ENCODE measurements around the gene ADGRL2.

ADGRL2 gene

DNA sequence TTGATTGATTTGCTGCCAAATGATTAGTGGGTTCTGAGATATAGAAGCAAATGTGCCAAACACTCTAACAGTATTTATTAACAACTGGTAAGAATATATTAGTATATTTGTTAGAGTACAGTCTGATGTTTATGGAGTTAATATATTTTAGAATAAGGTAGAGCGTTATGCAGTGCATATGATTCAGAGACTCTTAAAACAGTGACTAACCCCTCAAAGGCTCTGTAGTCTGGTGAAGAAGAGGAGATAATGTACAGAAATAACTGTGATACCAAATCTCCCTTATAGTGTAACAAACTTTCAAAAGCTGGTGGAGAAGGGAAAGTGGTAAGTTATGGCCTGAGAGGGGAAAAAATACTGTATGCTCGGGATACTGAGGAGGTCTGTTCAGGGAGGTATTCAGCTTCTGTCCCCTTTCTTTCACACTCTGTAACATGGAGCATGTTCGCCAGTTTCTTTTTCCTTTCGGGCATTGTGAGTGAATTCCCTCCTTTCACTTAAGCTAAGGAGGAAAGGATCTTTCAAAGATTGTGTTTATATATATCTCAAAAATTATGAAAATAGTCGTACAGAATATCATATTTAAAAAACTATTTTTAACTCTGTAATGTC is 121.2 kb downstream of the ADGRL2 start:
- Histone ChIP-seq H3K4me3 (ENCODE audit: insufficient read depth, low read depth, low read length, poor library complexity, severe bottlenecking) (no peak overlapping the region), H3K9me3 (ENCODE audit: control insufficient read depth, low read length) (no peaks in the 10 kb centered on the region), H3K4me1 (ENCODE audit: control insufficient read depth, insufficient read depth, low read length, poor library complexity, severe bottlenecking) (no peaks in the 10 kb centered on the region), H3K36me3 (ENCODE audit: control insufficient read depth, insufficient read depth, low read length) (no peaks in the 10 kb centered on the region), H3K27me3 (replicated peaks; ENCODE audit: control insufficient read depth, insufficient read depth, low read length, poor library complexity, severe bottlenecking) (no peaks in the 10 kb centered on the region), H3K27ac (ENCODE audit: insufficient read depth, low read length, poor library complexity, severe bottlenecking) (no peak overlapping the region)
- DNase-seq = no peak

DNA sequence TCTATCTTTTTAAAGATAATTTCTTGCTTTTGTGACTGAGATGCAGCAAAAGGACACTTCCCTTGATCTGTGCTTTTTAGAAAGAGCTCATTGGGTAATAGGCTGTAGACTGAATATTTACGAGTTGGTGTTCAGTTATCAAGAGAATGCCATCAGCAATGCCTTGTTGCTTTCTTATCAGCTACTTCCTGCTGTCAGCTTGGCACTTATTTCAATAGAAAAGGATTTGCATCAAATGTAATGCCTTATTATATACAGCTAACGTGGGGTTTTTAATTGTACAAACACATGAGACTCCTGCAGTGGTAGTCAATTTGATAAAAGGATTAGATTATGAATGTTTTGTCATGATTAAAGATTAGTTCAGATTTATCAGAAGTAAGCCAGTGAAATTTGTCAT is 122.2 kb downstream of the ADGRL2 start:
- H3K27ac ChIP-seq (ENCODE audit: insufficient read depth, low read length, poor library complexity, severe bottlenecking) = no peak overlapping the region
- no peaks in the 10 kb centered on the region for H3K4me1 ChIP-seq (ENCODE audit: control insufficient read depth, insufficient read depth, low read length, poor library complexity, severe bottlenecking)
- no peaks in the 10 kb centered on the region for H3K9me3 ChIP-seq (ENCODE audit: control insufficient read depth, low read length)
- no peak overlapping the region for H3K4me3 ChIP-seq (ENCODE audit: insufficient read depth, low read depth, low read length, poor library complexity, severe bottlenecking)
- H3K27me3 ChIP-seq (replicated peaks; ENCODE audit: control insufficient read depth, insufficient read depth, low read length, poor library complexity, severe bottlenecking) = no peaks in the 10 kb centered on the region
- no peaks in the 10 kb centered on the region for H3K36me3 ChIP-seq (ENCODE audit: control insufficient read depth, insufficient read depth, low read length)
- no peak for DNase-seq

DNA sequence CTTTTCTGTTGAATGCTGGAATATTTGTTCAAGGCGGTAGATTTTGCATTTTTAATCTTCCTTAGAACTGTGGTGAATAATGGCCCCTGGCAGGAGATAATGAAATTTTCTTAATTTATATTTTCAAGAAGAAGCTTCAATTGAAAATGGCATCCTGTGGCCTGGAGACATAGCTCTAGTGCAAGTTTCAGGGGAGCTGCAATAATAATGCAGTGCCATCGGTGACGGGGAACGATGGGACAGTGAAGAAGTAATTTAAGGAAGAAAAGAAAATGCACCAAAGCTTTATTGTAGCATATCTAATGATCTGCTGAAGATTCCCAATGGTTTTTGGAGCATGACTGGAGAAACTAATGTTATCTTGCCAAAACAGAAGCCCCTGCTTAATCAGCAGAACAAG is 128.4 kb downstream of the ADGRL2 start:
- no peaks in the 10 kb centered on the region for H3K4me1 ChIP-seq (ENCODE audit: control insufficient read depth, insufficient read depth, low read length, poor library complexity, severe bottlenecking)
- no peak for DNase-seq
- H3K27ac ChIP-seq (ENCODE audit: insufficient read depth, low read length, poor library complexity, severe bottlenecking) = no peak overlapping the region
- no peaks in the 10 kb centered on the region for H3K9me3 ChIP-seq (ENCODE audit: control insufficient read depth, low read length)
- no peak overlapping the region for H3K4me3 ChIP-seq (ENCODE audit: insufficient read depth, low read depth, low read length, poor library complexity, severe bottlenecking)
- H3K36me3 ChIP-seq (ENCODE audit: control insufficient read depth, insufficient read depth, low read length) = no peaks in the 10 kb centered on the region
- H3K27me3 ChIP-seq (replicated peaks; ENCODE audit: control insufficient read depth, insufficient read depth, low read length, poor library complexity, severe bottlenecking) = no peaks in the 10 kb centered on the region

DNA sequence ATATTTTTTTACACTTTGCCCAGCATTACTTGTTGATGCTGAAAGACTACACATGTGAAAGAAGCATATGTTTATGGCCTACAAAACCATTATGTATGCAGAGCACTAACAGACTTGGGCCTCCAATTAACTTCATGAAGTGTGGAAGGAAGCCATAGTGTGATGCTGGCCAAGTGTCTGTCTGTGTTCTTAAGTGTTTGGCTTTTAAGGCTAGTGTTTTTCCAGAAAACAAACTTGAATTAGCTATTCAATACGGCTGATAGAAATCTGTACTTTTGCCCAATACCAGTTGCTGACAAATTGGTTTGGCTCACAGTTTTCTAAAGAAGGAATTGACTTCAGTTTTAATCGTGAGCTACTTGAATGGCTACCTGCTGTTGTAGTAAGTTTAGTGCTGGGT is 136.1 kb downstream of the ADGRL2 start:
- no peak for DNase-seq
- Histone ChIP-seq H3K27me3 (replicated peaks; ENCODE audit: control insufficient read depth, insufficient read depth, low read length, poor library complexity, severe bottlenecking) (no peaks in the 10 kb centered on the region), H3K4me1 (ENCODE audit: control insufficient read depth, insufficient read depth, low read length, poor library complexity, severe bottlenecking) (no peaks in the 10 kb centered on the region), H3K36me3 (ENCODE audit: control insufficient read depth, insufficient read depth, low read length) (no peaks in the 10 kb centered on the region), H3K27ac (ENCODE audit: insufficient read depth, low read length, poor library complexity, severe bottlenecking) (no peak overlapping the region), H3K9me3 (ENCODE audit: control insufficient read depth, low read length) (no peaks in the 10 kb centered on the region), H3K4me3 (ENCODE audit: insufficient read depth, low read depth, low read length, poor library complexity, severe bottlenecking) (no peak overlapping the region)

DNA sequence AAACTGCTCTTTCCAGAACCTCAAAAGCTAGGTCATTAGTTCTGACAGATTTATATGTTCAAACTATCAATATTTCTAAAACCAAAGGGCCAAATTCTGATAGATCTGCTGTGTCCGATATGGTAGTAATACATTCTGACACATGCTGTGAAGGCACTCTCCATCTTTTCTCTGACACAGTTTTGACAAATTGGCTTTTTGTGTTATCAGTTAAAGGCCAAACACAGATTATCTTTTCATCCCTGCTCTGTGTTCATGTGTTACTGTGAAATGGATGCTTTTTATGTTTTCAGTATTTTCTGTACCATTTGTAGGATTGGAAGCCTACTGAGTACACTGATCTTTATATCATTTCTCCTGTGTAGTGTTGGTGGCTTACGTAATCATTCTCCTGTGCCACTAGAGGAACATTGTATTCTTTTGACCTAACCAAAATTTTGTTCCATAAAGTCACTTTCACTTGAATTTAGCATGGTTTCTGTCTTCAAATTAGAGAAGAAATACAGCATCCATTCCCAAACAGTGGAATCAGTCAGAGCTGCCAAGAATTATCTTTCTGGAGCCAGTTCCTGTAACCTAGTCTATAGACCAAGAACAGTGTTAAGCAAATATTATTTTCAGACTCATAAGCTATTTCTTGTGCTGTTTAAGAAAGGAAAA is 137.2 kb downstream of the ADGRL2 start:
- H3K4me3 ChIP-seq (ENCODE audit: insufficient read depth, low read depth, low read length, poor library complexity, severe bottlenecking) = no peak overlapping the region
- H3K27ac ChIP-seq (ENCODE audit: insufficient read depth, low read length, poor library complexity, severe bottlenecking) = no peak overlapping the region
- H3K27me3 ChIP-seq (replicated peaks; ENCODE audit: control insufficient read depth, insufficient read depth, low read length, poor library complexity, severe bottlenecking) = no peaks in the 10 kb centered on the region
- H3K4me1 ChIP-seq (ENCODE audit: control insufficient read depth, insufficient read depth, low read length, poor library complexity, severe bottlenecking) = no peaks in the 10 kb centered on the region
- no peak for DNase-seq
- H3K36me3 ChIP-seq (ENCODE audit: control insufficient read depth, insufficient read depth, low read length) = no peaks in the 10 kb centered on the region
- H3K9me3 ChIP-seq (ENCODE audit: control insufficient read depth, low read length) = no peaks in the 10 kb centered on the region

DNA sequence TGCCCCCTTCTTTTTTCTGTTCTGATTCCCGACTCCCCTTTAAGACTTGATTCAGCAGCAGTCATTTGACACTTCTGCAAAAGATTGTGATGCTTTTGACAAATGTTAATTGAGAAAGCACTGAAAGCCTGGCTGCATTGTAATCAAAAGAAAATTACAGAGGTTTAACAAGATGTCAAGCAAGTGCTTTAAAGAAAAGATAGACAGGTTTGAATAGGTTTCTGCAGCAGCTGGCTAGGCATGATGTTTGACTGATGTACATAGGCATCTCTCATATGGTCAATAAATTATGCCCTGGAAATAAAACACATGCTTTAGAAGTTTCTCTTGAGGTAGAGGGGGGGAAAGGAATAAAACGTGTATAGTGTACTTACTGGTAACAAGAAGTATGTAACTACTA is 147.8 kb downstream of the ADGRL2 start:
- Histone ChIP-seq H3K27me3 (replicated peaks; ENCODE audit: control insufficient read depth, insufficient read depth, low read length, poor library complexity, severe bottlenecking) (no peaks in the 10 kb centered on the region), H3K9me3 (ENCODE audit: control insufficient read depth, low read length) (no peaks in the 10 kb centered on the region), H3K4me1 (ENCODE audit: control insufficient read depth, insufficient read depth, low read length, poor library complexity, severe bottlenecking) (no peaks in the 10 kb centered on the region), H3K27ac (ENCODE audit: insufficient read depth, low read length, poor library complexity, severe bottlenecking) (no peak overlapping the region), H3K4me3 (ENCODE audit: insufficient read depth, low read depth, low read length, poor library complexity, severe bottlenecking) (no peak overlapping the region), H3K36me3 (ENCODE audit: control insufficient read depth, insufficient read depth, low read length) (no peaks in the 10 kb centered on the region)
- no peak for DNase-seq

DNA sequence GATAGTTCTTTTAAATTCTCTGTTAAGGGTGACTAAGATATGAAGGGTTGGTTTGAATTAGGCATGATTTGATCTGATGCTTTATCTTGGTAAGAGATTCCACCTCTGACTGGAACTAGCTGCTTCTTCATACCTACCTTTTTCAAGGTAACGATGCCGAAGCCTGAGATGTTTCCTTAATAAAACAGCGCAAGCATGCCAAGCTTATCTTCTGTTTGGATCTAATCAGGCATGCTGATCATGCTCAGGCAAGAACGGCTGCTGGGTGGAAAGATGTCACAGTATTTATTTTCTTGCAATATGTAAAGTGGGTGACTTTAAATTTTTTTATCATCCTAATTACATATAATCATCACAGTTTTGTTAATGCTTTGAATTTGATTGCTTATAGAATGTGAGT is 148.7 kb downstream of the ADGRL2 start:
- DNase-seq = no peak
- Histone ChIP-seq H3K9me3 (ENCODE audit: control insufficient read depth, low read length) (no peaks in the 10 kb centered on the region), H3K27me3 (replicated peaks; ENCODE audit: control insufficient read depth, insufficient read depth, low read length, poor library complexity, severe bottlenecking) (no peaks in the 10 kb centered on the region), H3K4me3 (ENCODE audit: insufficient read depth, low read depth, low read length, poor library complexity, severe bottlenecking) (no peak overlapping the region), H3K27ac (ENCODE audit: insufficient read depth, low read length, poor library complexity, severe bottlenecking) (no peak overlapping the region), H3K36me3 (ENCODE audit: control insufficient read depth, insufficient read depth, low read length) (no peaks in the 10 kb centered on the region), H3K4me1 (ENCODE audit: control insufficient read depth, insufficient read depth, low read length, poor library complexity, severe bottlenecking) (no peaks in the 10 kb centered on the region)

DNA sequence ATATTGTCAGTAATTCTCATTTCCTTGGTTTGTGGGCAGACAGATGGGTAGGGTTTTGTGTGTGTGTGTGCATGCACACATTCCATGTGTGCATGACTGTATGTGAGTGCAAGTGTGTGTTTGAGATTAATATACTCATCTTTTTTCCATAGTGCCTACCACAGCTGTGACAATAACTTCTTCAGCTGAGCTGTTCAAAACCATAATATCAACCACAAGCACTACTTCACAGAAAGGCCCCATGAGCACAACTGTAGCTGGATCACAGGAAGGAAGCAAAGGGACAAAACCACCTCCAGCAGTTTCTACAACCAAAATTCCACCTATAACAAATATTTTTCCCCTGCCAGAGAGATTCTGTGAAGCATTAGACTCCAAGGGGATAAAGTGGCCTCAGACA is 149.3 kb downstream of the ADGRL2 start:
- no peaks in the 10 kb centered on the region for H3K36me3 ChIP-seq (ENCODE audit: control insufficient read depth, insufficient read depth, low read length)
- H3K4me1 ChIP-seq (ENCODE audit: control insufficient read depth, insufficient read depth, low read length, poor library complexity, severe bottlenecking) = no peaks in the 10 kb centered on the region
- H3K27ac ChIP-seq (ENCODE audit: insufficient read depth, low read length, poor library complexity, severe bottlenecking) = no peak overlapping the region
- no peaks in the 10 kb centered on the region for H3K9me3 ChIP-seq (ENCODE audit: control insufficient read depth, low read length)
- DNase-seq = no peak
- H3K4me3 ChIP-seq (ENCODE audit: insufficient read depth, low read depth, low read length, poor library complexity, severe bottlenecking) = no peak overlapping the region
- H3K27me3 ChIP-seq (replicated peaks; ENCODE audit: control insufficient read depth, insufficient read depth, low read length, poor library complexity, severe bottlenecking) = no peaks in the 10 kb centered on the region

DNA sequence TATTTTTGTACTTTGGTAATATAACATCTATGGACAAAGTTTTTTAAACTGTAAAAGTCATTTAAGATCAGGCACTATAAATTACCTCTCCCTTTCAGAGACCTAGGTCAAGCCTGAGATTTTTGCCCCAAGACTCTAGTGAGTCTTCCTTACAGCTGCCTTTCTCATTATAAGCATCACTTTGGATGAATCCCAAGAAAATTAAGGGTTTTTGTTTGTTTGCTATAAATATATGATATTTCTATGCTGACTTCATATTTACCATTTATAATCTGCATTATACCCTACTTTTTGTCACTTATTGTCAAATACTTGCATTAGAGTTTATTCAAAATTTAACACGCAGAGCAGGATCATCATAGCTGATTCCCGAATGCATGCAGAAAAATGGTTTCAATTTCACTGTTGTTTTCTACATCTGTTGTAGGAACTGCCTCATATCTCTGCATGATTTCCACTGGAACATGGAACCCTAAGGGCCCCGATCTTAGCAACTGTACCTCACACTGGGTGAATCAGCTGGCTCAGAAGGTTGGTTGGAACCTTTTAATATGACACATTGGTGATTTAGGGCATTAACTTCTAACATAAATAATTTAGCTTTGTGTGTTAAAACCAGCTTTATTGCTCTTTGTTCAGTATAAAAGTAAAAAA is 150.0 kb downstream of the ADGRL2 start:
- no peaks in the 10 kb centered on the region for H3K4me1 ChIP-seq (ENCODE audit: control insufficient read depth, insufficient read depth, low read length, poor library complexity, severe bottlenecking)
- no peaks in the 10 kb centered on the region for H3K36me3 ChIP-seq (ENCODE audit: control insufficient read depth, insufficient read depth, low read length)
- no peak overlapping the region for H3K27ac ChIP-seq (ENCODE audit: insufficient read depth, low read length, poor library complexity, severe bottlenecking)
- no peaks in the 10 kb centered on the region for H3K9me3 ChIP-seq (ENCODE audit: control insufficient read depth, low read length)
- H3K4me3 ChIP-seq (ENCODE audit: insufficient read depth, low read depth, low read length, poor library complexity, severe bottlenecking) = no peak overlapping the region
- DNase-seq = no peak
- H3K27me3 ChIP-seq (replicated peaks; ENCODE audit: control insufficient read depth, insufficient read depth, low read length, poor library complexity, severe bottlenecking) = no peaks in the 10 kb centered on the region

DNA sequence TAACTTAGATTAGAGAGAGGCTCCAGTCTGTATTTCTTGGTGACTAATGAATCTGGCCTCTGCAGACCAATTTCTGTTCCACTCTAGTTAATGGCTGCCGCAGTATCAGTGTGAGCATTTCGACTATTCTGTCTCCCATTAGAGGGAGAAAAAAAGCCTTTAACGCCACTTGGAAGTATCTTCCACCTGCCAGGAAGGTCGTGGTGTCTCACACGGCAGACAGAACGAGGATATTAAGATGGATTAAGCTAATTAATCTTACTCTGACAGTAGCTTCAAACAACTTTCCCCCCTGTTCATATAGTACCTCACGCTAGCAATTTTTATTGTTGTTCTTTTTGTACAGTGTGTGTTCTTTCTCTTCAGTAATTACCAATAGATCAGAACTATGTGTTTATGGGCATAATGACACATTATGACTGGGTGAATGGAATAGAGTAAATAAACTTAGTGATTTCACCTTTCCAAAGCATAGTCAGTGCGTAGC is 153.8 kb downstream of the ADGRL2 start:
- no peaks in the 10 kb centered on the region for H3K9me3 ChIP-seq (ENCODE audit: control insufficient read depth, low read length)
- no peak for DNase-seq
- H3K4me3 ChIP-seq (ENCODE audit: insufficient read depth, low read depth, low read length, poor library complexity, severe bottlenecking) = no peak overlapping the region
- H3K36me3 ChIP-seq (ENCODE audit: control insufficient read depth, insufficient read depth, low read length) = no peaks in the 10 kb centered on the region
- H3K27me3 ChIP-seq (replicated peaks; ENCODE audit: control insufficient read depth, insufficient read depth, low read length, poor library complexity, severe bottlenecking) = no peaks in the 10 kb centered on the region
- H3K27ac ChIP-seq (ENCODE audit: insufficient read depth, low read length, poor library complexity, severe bottlenecking) = no peak overlapping the region
- H3K4me1 ChIP-seq (ENCODE audit: control insufficient read depth, insufficient read depth, low read length, poor library complexity, severe bottlenecking) = no peaks in the 10 kb centered on the region
